ENCODE data around the gene EME1.

DNA sequence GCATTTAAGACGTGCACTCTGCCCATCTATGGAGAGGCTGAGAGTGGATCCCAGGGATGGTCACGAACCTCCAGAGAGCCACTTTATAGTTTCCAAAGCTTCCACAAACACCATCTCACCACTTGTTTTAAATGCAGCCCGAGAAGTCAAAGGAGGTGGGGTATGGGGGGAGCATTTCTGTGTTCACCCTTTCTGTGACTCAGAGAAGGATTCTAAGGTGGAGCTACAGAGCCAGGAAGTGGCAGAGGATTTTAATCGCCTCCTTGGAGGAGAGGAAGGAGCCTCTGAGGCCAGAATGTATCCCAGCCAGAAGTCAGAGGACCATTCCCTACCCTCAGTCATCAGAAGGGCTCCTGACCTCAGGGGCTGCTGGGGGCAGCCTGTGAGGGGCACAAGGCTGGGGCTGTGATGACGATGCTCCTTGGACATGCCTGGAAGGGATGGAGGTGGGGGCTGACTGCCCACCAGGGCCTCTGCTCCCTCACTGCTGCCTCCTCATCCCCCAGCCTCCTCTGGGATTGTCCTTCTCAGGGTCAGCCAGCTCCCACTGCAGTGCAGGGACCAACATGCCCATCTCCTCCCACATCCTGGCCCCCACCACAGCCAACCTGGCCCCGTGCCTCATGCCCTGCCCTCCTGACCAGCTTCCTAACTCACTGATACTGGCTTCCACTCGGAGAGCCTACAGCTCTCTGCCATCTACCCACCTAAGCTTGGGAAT is 24.3 kb upstream of the EME1 start:
- TF ChIP-seq POLR2A (IDR thresholded peaks at IDR 0.05) = no peak
- TF ChIP-seq, protein P1, sequence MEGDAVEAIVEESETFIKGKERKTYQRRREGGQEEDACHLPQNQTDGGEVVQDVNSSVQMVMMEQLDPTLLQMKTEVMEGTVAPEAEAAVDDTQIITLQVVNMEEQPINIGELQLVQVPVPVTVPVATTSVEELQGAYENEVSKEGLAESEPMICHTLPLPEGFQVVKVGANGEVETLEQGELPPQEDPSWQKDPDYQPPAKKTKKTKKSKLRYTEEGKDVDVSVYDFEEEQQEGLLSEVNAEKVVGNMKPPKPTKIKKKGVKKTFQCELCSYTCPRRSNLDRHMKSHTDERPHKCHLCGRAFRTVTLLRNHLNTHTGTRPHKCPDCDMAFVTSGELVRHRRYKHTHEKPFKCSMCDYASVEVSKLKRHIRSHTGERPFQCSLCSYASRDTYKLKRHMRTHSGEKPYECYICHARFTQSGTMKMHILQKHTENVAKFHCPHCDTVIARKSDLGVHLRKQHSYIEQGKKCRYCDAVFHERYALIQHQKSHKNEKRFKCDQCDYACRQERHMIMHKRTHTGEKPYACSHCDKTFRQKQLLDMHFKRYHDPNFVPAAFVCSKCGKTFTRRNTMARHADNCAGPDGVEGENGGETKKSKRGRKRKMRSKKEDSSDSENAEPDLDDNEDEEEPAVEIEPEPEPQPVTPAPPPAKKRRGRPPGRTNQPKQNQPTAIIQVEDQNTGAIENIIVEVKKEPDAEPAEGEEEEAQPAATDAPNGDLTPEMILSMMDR (IDR thresholded peaks at IDR 0.05) = no peak
